NT2/D1 (cell line): ENCODE results near the gene NHS.

Source experiments
- SUZ12 ChIP-seq: IDR thresholded peaks from 2 replicates; pipeline ENCODE4 v1.6.1; 2011; ENCODE audit not compliant: insufficient read length, insufficient read depth; ENCODE audit errors: extremely low read depth
- YY1 ChIP-seq: IDR thresholded peaks from 2 replicates; pipeline ENCODE4 v1.6.1; 2011; ENCODE audit not compliant: insufficient read length, insufficient read depth
- ZNF274 ChIP-seq: IDR thresholded peaks from 2 replicates; pipeline ENCODE4 v1.6.1; 2011; ENCODE audit warnings: mild to moderate bottlenecking, low read depth, low read length

DNA sequence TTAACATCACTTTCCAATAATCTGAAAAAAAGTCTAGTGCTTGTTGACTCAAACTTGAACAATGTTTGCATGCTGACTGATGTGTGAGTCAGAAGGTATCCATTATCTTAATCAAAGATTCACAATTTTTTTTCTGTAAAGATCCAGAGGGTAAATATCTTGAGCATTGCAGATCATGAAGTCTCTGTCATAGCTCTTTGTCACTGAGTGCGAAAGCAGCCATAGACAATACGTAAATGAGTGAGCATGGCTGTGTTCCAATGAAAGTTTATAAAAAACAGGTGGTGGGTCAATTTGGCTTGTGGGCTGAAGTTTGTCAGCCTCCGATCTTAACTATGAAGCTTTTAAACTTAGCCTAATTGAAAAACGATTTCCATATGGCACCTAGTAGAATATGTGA is 37.7 kb downstream of the NHS start:
- TF ChIP-seq YY1 (no peak), SUZ12 (no peak), ZNF274 (no peak)
